Endothelial cell of umbilical vein (primary cell): ENCODE results near the gene TPCN2. TPM values are rescaled to one million over a fixed set of nuclear protein-coding genes. Genes with fewer than 3 reads are reported as not detected.

Experiments
- BruUV-seq: library from RNA; stranded (reverse); fragments of 400-500 nt; replicated peaks from 2 replicates; lab custom pipeline; 2021; lab: Mats Ljungman, UMichigan
- CTCF ChIA-PET: fragments of 300-600, 350-600 bp; sonication (Branson Sonifier 250); formaldehyde crosslinking; loops from one replicate; lab custom pipeline; 2021; ENCODE audit warnings: antibody characterized with exemption, inconsistent platforms; lab: Charles Lee
- POLR2A ChIA-PET: fragments of 300-600, 350-600 bp; sonication (Branson Sonifier 250); formaldehyde crosslinking; loops from one replicate; lab custom pipeline; 2021; ENCODE audit warnings: antibody characterized with exemption, inconsistent platforms; lab: Charles Lee
- DNase-seq: peaks from one replicate; pipeline ENCODE4 v3.0.0-alpha.2; 2011; ENCODE audit warnings: low read depth, low spot score
- FAIRE-seq: peaks from 2 replicates; lab custom pipeline; 2011; peaks lifted over from hg19 to GRCh38; lab: Jason Lieb, UNC
- H2AFZ ChIP-seq: 2 replicates; pipeline ENCODE4 v1.6.0; 2012; ENCODE audit warnings: low read depth, low read length, control low read depth, inconsistent platforms
- H3K27ac ChIP-seq: 2 replicates; pipeline ENCODE4 v1.5.1; 2011; ENCODE audit warnings: low read depth, mild to moderate bottlenecking, control low read depth, low read length, moderate library complexity; ENCODE audit not compliant: insufficient read depth
- H3K27me3 ChIP-seq, 2 experiments: 2 replicates each; pipeline versions ENCODE4 v1.6.0 to v1.6.1; 2011; ENCODE audit warnings: low read length in 2 of 2, mixed read lengths in 1 of 2; ENCODE audit not compliant: control insufficient read depth in 2 of 2, insufficient read depth in 2 of 2
- H3K36me3 ChIP-seq, 2 experiments: 2 replicates in 1 of 2; 3 replicates in 1 of 2; pipeline ENCODE4 v1.5.1; 2011; ENCODE audit warnings: low read length in 2 of 2, mild to moderate bottlenecking in 1 of 2, moderate library complexity in 1 of 2; ENCODE audit not compliant: control insufficient read depth in 2 of 2, insufficient read depth in 2 of 2; ENCODE audit errors: extremely low read depth in 1 of 2
- H3K4me1 ChIP-seq: 3 replicates; pipeline ENCODE4 v1.5.1; 2011; ENCODE audit warnings: mild to moderate bottlenecking, low read length; ENCODE audit not compliant: control insufficient read depth, insufficient read depth; ENCODE audit errors: extremely low read depth
- H3K4me2 ChIP-seq: 2 replicates; pipeline ENCODE4 v1.6.1; 2011; ENCODE audit warnings: low read length, control low read depth, mixed read lengths; ENCODE audit not compliant: insufficient read depth
- H3K4me3 ChIP-seq, 3 experiments: fragments of 200-600 bp in 1 of 3; sonication (generic), shearing (Covaris generic) in 1 of 3; replicated peaks in 1 of 3; 2 replicates each; pipeline ENCODE4 v1.5.1; 2011 to 2016; ENCODE audit warnings: control low read depth in 3 of 3, low read length in 3 of 3, mild to moderate bottlenecking in 2 of 3, inconsistent platforms in 1 of 3, low read depth in 1 of 3, moderate library complexity in 1 of 3; ENCODE audit not compliant: insufficient read depth in 1 of 3
- H3K79me2 ChIP-seq: 2 replicates; pipeline ENCODE4 v1.6.0; 2012; ENCODE audit warnings: low read length, inconsistent platforms; ENCODE audit not compliant: control insufficient read depth, insufficient read depth
- H3K9ac ChIP-seq: replicated peaks from 2 replicates; pipeline ENCODE3; 2011; ENCODE audit warnings: low read length, control low read depth; ENCODE audit not compliant: insufficient read depth; ENCODE audit errors: extremely low read depth
- H3K9me1 ChIP-seq: replicated peaks from 3 replicates; pipeline ENCODE4 v1.6.0; 2011; ENCODE audit warnings: mild to moderate bottlenecking, low read length; ENCODE audit not compliant: control insufficient read depth, insufficient read depth; ENCODE audit errors: extremely low read depth
- H3K9me3 ChIP-seq: replicated peaks from 2 replicates; pipeline ENCODE4 v1.5.1; 2012; ENCODE audit warnings: low read length, inconsistent platforms; ENCODE audit not compliant: control insufficient read depth, insufficient read depth
- H4K20me1 ChIP-seq: replicated peaks from 2 replicates; pipeline ENCODE3; 2011; ENCODE audit warnings: mild to moderate bottlenecking, low read length; ENCODE audit not compliant: control insufficient read depth, insufficient read depth; ENCODE audit errors: extremely low read depth
- EZH2 ChIP-seq: IDR thresholded peaks from 2 replicates; pipeline ENCODE4 v1.6.1; 2012; ENCODE audit warnings: borderline replicate concordance, low read depth, mild to moderate bottlenecking, moderate library complexity, low read length, inconsistent platforms; ENCODE audit not compliant: severe bottlenecking
- FOS ChIP-seq: IDR thresholded peaks from 2 replicates; pipeline ENCODE4 v1.6.1; 2011; ENCODE audit warnings: mild to moderate bottlenecking, low read length, moderate library complexity, borderline replicate concordance; ENCODE audit not compliant: insufficient read depth
- GATA2 ChIP-seq: IDR thresholded peaks from 2 replicates; pipeline ENCODE4 v1.7.0; 2011; ENCODE audit warnings: low read depth, mild to moderate bottlenecking, moderate library complexity, mixed read lengths, low read length; ENCODE audit not compliant: insufficient read length, insufficient read depth
- JUN ChIP-seq: IDR thresholded peaks from 2 replicates; pipeline ENCODE4 v1.6.1; 2011; ENCODE audit warnings: borderline replicate concordance, low read depth; ENCODE audit not compliant: insufficient read length, insufficient read depth
- MYC ChIP-seq: IDR thresholded peaks from one replicate; pipeline ENCODE4 v1.6.1; 2011; ENCODE audit warnings: mild to moderate bottlenecking, low read depth, low read length
- POLR2A ChIP-seq: IDR thresholded peaks from 2 replicates; pipeline ENCODE4 v1.6.1; 2012; ENCODE audit warnings: low read depth, mild to moderate bottlenecking, control low read depth, low read length
- POLR2AphosphoS5 ChIP-seq: IDR thresholded peaks from 2 replicates; pipeline ENCODE4 v1.6.1; 2012; ENCODE audit warnings: low read depth, mild to moderate bottlenecking, control low read depth, low read length, moderate library complexity; ENCODE audit not compliant: insufficient read depth
- dilution Hi-C: fragments of 300-500 bp; cut with MboI; formaldehyde crosslinking; loops from one replicate; pipeline ENCODE4 v1.15.0; 2019; ENCODE audit warnings: low sequenced_read_pairs; ENCODE audit not compliant: extremely low pct_ligation_motif_present
- intact Hi-C: fragments of 100-400 bp; cut with micrococcal nuclease; formaldehyde crosslinking; loops from one replicate; pipeline ENCODE4 v1.10.0; 2022
- polyA plus RNA-seq, 4 experiments: library from polyadenylated mRNA; depleted of rRNA in 3 of 4; stranded (reverse) in 3 of 4; unstranded in 1 of 4; fragments of >200 nt; gene quantifications; 2 replicates each; pipeline versions ENCODE4 v1.2.1 to v1.2.3, GENCODE V29; 2011 to 2012; ENCODE audit warnings: missing spikeins in 1 of 4
- total RNA-seq: library from RNA; stranded (reverse); gene quantifications from 2 replicates; pipeline ENCODE4 v1.2.3, GENCODE V29; 2021
- TF ChIP-seq, protein P1 (sequence below): IDR thresholded peaks from 2 replicates; pipeline ENCODE4 v1.6.1; 2011; ENCODE audit not compliant: insufficient read depth, insufficient read length
- TF ChIP-seq, protein P2 (sequence below), 2 donors: IDR thresholded peaks; 1 replicate in 1 of 2; 2 replicates in 1 of 2; pipeline ENCODE4 v1.5.1; 2011; ENCODE audit warnings: low read length in 2 of 2, mild to moderate bottlenecking in 2 of 2, moderate library complexity in 2 of 2, control low read depth in 1 of 2, inconsistent platforms in 1 of 2, low read depth in 1 of 2; ENCODE audit not compliant: insufficient read depth in 1 of 2; ENCODE audit errors: extremely low read depth in 1 of 2

The TPCN2 gene
- total and polyA plus RNA-seq, 2 donors (not counting 3 experiments of a cell fraction or from before 2014, with no cell fraction given), result 10.3 to 13.4 TPM

DNA sequence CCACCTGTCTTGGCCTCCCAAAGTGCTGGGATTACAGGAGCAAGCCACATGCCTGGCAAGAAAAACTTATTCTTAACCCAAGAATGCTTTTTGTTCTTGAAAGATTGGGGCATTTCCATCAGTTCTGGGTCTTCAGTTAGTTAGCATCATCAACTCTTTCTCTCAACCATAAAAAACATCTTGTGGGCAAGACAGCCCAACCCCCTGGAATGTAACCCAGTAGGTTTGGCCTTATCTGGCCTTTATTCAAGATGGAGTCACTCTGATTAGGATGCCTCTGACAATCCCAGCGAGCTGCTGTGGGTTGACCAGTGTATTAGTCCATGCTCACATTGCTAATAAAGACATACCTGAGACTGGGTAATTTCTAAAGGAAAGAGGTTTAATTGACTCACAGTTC, 9.2 kb upstream of the TPCN2 start:
- intact Hi-C loops, result no loop called here
- CTCF ChIA-PET, result no interaction called here
- no peak for DNase-seq
- TF ChIP-seq, protein P1, sequence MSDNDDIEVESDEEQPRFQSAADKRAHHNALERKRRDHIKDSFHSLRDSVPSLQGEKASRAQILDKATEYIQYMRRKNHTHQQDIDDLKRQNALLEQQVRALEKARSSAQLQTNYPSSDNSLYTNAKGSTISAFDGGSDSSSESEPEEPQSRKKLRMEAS, result no peak
- TF ChIP-seq GATA2, result no peak
- BruUV-seq, result no TSS peak
- POLR2A ChIA-PET, result no interaction called here
- dilution Hi-C loops, result no loop called here
- Histone ChIP-seq H3K9me1 (no peaks in the 10 kb centered on the region), H3K79me2 (no peaks in the 10 kb centered on the region), H3K27ac (no peak overlapping the region), H2AFZ (no peak overlapping the region), H3K27me3 (peaks cover 0 to 1% of the 10 kb centered on the region in 2 experiments), H3K4me2 (no peak overlapping the region), H3K4me1 (no peaks in the 10 kb centered on the region), H4K20me1 (no peaks in the 10 kb centered on the region), H3K4me3 (no peak overlapping the region), H3K9ac (no peak overlapping the region), H3K9me3 (no peaks in the 10 kb centered on the region), H3K36me3 (no peaks in the 10 kb centered on the region)
- FAIRE-seq, result no peak

DNA sequence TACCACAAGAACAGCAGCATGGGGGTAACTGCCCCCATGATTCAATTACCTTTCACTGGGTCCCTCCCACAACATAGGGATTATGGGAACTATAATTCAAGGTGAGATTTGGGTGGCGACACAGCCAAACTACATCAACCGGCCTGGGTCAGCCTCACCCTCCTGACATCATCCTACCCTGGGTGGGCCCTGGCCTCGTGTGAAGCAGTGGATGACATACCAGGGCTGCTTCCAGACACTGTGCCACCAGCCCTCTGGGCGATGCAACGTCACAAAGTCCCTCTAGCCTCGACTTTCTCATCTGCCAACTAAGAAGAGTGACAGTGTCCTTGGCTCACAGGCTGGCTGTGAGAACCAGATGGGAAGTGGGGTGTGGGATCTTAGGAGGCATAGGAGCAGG, 8.7 kb upstream of the TPCN2 start:
- Histone ChIP-seq H3K27ac (no peak overlapping the region), H3K79me2 (no peaks in the 10 kb centered on the region), H3K9ac (no peak overlapping the region), H3K27me3 (peaks cover 1 to 5% of the 10 kb centered on the region in 2 experiments), H2AFZ (no peak overlapping the region), H3K36me3 (no peaks in the 10 kb centered on the region), H3K9me1 (no peaks in the 10 kb centered on the region), H3K4me3 (no peak overlapping the region), H3K4me2 (no peak overlapping the region), H4K20me1 (no peaks in the 10 kb centered on the region), H3K4me1 (no peaks in the 10 kb centered on the region), H3K9me3 (no peaks in the 10 kb centered on the region)
- FAIRE-seq (no peak), DNase-seq (no peak)
- TF ChIP-seq POLR2AphosphoS5 (no peak), MYC (no peak), JUN (no peak), EZH2 (no peak), POLR2A (no peak), FOS (no peak), GATA2 (no peak)
- TF ChIP-seq, protein P1, result no peak
- TF ChIP-seq, protein P2, sequence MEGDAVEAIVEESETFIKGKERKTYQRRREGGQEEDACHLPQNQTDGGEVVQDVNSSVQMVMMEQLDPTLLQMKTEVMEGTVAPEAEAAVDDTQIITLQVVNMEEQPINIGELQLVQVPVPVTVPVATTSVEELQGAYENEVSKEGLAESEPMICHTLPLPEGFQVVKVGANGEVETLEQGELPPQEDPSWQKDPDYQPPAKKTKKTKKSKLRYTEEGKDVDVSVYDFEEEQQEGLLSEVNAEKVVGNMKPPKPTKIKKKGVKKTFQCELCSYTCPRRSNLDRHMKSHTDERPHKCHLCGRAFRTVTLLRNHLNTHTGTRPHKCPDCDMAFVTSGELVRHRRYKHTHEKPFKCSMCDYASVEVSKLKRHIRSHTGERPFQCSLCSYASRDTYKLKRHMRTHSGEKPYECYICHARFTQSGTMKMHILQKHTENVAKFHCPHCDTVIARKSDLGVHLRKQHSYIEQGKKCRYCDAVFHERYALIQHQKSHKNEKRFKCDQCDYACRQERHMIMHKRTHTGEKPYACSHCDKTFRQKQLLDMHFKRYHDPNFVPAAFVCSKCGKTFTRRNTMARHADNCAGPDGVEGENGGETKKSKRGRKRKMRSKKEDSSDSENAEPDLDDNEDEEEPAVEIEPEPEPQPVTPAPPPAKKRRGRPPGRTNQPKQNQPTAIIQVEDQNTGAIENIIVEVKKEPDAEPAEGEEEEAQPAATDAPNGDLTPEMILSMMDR (IDR thresholded peaks at IDR 0.05; ENCODE audit: extremely low read depth in 1 of 2, insufficient read depth in 1 of 2, low read depth in 1 of 2, low read length in 2 of 2), result no peak
- dilution Hi-C loops, result no loop called here
- no TSS peak for BruUV-seq
- CTCF ChIA-PET, result no interaction called here
- intact Hi-C loops, result no loop called here
- POLR2A ChIA-PET, result no interaction called here
